H7 (cell line): Measurements from ENCODE around the gene BBS9. TPM values are rescaled to one million over a fixed set of nuclear protein-coding genes. Genes with fewer than 3 reads are reported as not detected.
"Not testable (repeated sequence)": the region's sequence is repeated elsewhere in the genome, so short reads cannot be mapped to it uniquely, and the experiment has no call there.

Experiments used
- DNase-seq: peaks from one replicate; pipeline ENCODE4 v3.0.0; 2012
- H3K27me3 ChIP-seq: 2 replicates; pipeline ENCODE4 v1.6.0; 2011; ENCODE audit warnings: mild to moderate bottlenecking, low read length; ENCODE audit not compliant: control insufficient read depth, insufficient read depth
- H3K36me3 ChIP-seq: replicated peaks from 2 replicates; pipeline ENCODE4 v1.5.1; 2011; ENCODE audit warnings: low read length; ENCODE audit not compliant: control insufficient read depth, insufficient read depth
- H3K4me3 ChIP-seq: 2 replicates; pipeline ENCODE4 v1.5.1; 2011; ENCODE audit warnings: low read depth, mild to moderate bottlenecking, control low read depth, low read length, moderate library complexity; ENCODE audit not compliant: insufficient read depth
- total RNA-seq: library from RNA; depleted of rRNA; stranded (reverse); fragments of >200 nt; shearing (Covaris generic); gene quantifications from 2 replicates; pipeline ENCODE4 v1.2.3, GENCODE V29; 2014

Gene BBS9
- total RNA-seq, 1 experiment from 2014 or later = 5.3 TPM

DNA sequence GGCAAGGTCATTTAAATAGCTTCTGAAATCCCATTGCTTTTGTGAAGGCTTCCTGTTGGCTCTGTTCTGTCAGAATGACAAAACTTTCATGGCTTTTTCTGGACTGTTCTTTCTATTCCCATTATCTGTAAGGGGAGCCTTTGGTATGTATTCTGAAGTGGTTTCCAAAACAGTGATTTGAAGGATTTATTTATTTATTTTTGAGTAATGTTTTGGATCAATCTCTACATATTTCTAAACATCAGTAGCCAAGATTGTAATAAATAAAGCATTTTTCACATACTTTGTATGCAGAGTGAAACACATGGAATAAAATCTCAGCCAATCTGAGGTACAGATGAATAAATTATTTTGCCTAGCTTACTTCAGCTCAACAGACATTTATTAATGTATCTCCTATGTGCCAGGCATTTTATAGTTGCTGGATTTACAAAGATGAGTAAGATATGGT is 121.1 kb downstream of the BBS9 start:
- no peak for DNase-seq
- Histone ChIP-seq H3K27me3 (no peaks in the 10 kb centered on the region), H3K36me3 (no peaks in the 10 kb centered on the region)

GRCh38 chr7:33251301-33251700 is 121.9 kb downstream of the BBS9 start:
- Histone ChIP-seq H3K27me3 (no peaks in the 10 kb centered on the region), H3K4me3 (no peak overlapping the region), H3K36me3 (no peaks in the 10 kb centered on the region)
- DNase-seq = no peak

More for the DNA sequence above, 121.1 kb downstream of the BBS9 start:
- H3K4me3 ChIP-seq = no peak overlapping the region

DNA sequence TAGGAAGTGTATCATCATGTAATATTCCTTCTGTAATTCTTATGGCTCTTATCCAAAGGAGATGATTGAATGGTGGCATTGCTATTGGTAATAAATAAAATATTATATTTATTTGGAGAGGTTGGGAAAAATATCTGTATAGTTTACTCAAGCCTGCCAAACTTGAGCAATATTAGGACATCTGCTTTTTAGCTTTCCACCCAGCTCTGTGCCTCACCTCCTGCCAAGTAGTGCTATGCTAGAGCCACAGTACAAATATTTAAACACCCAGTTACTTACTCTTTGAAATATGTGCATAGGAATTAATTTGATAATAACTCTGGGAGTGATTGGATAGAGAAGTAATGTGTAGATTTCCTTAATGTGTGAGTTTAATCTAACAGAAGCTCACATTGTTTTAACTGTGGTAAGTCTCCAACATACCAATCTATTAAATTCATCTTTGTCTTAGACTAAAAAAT is 129.2 kb downstream of the BBS9 start:
- H3K36me3 ChIP-seq = no peaks in the 10 kb centered on the region
- H3K4me3 ChIP-seq = no peak overlapping the region
- no peaks in the 10 kb centered on the region for H3K27me3 ChIP-seq
- DNase-seq = no peak

DNA sequence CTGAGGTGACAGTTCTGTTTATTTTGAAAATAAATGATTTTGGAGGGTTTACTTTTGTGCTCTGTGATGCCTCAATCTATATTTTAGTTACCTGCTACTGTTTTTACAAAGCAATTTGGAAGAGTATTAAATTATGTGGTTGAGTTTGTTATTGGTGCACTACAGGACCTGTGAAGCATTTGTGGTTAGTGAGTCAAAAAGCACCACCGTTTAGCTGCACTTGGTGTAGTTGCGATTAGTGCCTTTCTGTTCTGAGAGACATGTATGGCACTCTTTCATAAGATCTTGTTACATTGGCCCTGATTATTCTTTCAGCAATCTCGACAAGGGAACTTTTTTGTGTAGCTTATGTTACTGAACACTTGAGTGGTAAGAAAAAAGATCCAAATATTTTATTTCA is 132.2 kb downstream of the BBS9 start:
- no peak for DNase-seq
- H3K36me3 ChIP-seq = no peaks in the 10 kb centered on the region
- H3K4me3 ChIP-seq = no peak overlapping the region
- no peaks in the 10 kb centered on the region for H3K27me3 ChIP-seq

- Histone ChIP-seq H3K36me3 (no peaks in the 10 kb centered on the region), H3K27me3 (no peaks in the 10 kb centered on the region), H3K4me3 (no peak overlapping the region)
- DNase-seq = no peak
Observed at GRCh38 chr7:33262476-33262875, 133.1 kb downstream of the BBS9 start.

DNA sequence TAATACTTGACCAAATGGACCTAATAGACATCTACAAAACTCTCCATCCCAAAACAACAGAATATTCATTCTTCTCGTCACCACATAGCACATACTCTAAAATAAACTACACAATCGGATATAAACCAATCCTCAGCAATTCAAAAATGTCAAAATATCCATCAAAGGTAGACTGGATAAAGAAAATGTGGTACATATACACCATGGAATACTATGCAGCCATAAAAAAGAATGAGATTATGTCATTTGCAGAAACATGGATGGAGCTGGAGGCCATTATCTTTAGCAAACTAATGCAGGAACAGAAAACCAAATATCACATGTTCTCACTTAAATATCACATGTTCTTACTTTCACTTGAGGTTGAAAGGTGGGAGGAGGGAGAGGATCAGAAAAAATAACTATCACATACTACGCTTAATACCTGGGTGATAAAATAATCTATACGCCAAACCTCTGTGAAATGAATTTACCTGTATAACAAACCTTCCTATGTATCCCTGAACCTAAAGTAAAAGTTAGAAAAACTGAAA is 142.5 kb downstream of the BBS9 start:
- not testable (repeated sequence) for H3K4me3 ChIP-seq, DNase-seq, H3K27me3 ChIP-seq, H3K36me3 ChIP-seq

GRCh38 chr7:33273356-33273755 is 144.0 kb downstream of the BBS9 start:
- no peak for DNase-seq
- H3K4me3 ChIP-seq = no peak overlapping the region
- no peaks in the 10 kb centered on the region for H3K27me3 ChIP-seq
- no peaks in the 10 kb centered on the region for H3K36me3 ChIP-seq

DNA sequence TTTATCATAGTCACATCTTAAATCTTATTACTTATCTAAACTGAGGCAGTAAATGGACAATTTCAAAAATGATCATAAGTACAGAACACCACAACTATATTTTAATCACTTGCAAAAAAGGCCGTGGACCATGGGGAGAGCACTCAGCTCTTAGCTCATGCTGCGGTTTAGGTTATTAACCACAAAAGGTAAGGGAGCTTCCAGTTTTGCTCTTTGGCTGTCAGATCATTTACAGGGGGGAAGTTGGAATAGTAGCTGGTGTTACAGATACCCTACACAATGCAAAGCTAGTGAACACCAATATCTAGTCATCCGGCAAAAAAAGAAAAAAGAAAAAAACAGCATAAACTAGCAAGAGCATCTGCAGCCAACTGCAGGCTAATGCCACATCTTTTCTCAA is 147.0 kb downstream of the BBS9 start:
- H3K27me3 ChIP-seq = no peaks in the 10 kb centered on the region
- H3K36me3 ChIP-seq = no peaks in the 10 kb centered on the region
- no peak for DNase-seq
- H3K4me3 ChIP-seq = no peak overlapping the region

DNA sequence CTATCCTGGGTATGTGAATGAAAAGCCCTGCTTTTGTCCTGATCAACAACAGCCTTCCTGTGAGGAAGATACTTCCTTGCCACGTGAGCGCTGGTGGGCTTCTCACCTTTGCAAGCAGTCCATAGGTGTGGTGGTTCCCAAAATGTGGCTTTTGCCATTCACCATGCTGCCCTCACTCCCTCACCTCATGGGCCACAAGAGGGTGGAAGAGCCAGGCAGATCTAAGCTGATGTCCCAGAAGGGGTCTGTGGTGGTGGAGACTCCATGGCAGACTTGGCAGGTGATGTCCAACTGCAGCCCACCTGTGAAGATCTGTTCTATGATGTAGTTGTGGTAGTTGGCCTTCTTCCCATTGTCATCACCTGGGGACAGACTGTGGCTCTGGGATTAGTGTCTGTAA is 147.4 kb downstream of the BBS9 start:
- Histone ChIP-seq H3K27me3 (no peaks in the 10 kb centered on the region), H3K4me3 (no peak overlapping the region), H3K36me3 (no peaks in the 10 kb centered on the region)
- DNase-seq = no peak

- Histone ChIP-seq H3K36me3 (no peaks in the 10 kb centered on the region), H3K4me3 (no peak overlapping the region), H3K27me3 (no peaks in the 10 kb centered on the region)
- no peak for DNase-seq
Observed at GRCh38 chr7:33278095-33278494, 148.7 kb downstream of the BBS9 start.

DNA sequence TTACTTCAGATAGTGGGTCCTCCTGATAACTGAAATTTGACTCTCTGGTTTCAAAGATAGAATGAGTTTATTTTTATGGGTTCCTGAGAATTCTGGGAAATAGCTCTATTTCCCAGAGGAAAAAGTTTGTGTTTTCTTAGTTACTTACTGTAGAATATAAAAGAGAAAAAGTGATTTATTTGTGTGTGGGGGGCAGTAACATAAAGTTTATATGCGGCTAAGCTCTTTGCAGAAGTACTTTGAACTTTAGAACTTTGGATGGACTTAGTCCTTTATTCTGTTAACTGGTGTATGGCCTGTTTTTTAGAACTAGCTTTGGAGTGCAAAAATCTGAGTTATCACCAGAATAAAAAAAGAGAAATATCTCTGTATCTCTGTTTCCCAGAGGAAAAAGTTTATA is 157.1 kb downstream of the BBS9 start:
- H3K27me3 ChIP-seq = no peaks in the 10 kb centered on the region
- no peak overlapping the region for H3K4me3 ChIP-seq
- no peaks in the 10 kb centered on the region for H3K36me3 ChIP-seq
- no peak for DNase-seq

DNA sequence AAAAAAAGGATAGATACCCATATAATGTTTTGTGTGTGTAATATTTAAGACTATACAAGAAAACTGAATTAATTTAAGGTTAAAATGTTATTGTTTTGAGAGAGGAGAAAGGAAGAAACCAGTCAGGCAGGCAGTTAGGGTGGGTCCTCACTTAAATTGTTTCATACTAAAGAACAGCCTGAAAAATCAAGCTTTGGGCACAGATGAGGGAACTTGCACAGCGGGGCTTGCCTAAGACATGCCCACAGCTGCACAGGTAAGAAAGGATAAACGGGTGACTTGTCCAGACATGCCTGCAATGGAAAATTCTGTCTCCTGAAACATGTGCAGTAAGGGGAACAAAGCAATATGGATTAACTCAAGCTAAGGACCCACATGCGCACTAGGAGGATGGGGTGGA is 158.4 kb downstream of the BBS9 start:
- no peak for DNase-seq
- H3K4me3 ChIP-seq = no peak overlapping the region
- H3K36me3 ChIP-seq = no peaks in the 10 kb centered on the region
- H3K27me3 ChIP-seq = no peaks in the 10 kb centered on the region

- no peak for DNase-seq
Observed at GRCh38 chr7:33298848-33299247, 169.5 kb downstream of the BBS9 start.

GRCh38 chr7:33299425-33299824 is 170.1 kb downstream of the BBS9 start:
- H3K4me3 ChIP-seq = no peak overlapping the region
- no peak for DNase-seq
- no peaks in the 10 kb centered on the region for H3K36me3 ChIP-seq
- no peaks in the 10 kb centered on the region for H3K27me3 ChIP-seq

More at GRCh38 chr7:33298848-33299247, 169.5 kb downstream of the BBS9 start:
- H3K36me3 ChIP-seq = no peaks in the 10 kb centered on the region
- H3K4me3 ChIP-seq = no peak overlapping the region
- no peaks in the 10 kb centered on the region for H3K27me3 ChIP-seq

- H3K27me3 ChIP-seq = no peaks in the 10 kb centered on the region
- no peaks in the 10 kb centered on the region for H3K36me3 ChIP-seq
- no peak for DNase-seq
- H3K4me3 ChIP-seq = no peak overlapping the region
Observed at GRCh38 chr7:33300131-33300530, 170.8 kb downstream of the BBS9 start.

DNA sequence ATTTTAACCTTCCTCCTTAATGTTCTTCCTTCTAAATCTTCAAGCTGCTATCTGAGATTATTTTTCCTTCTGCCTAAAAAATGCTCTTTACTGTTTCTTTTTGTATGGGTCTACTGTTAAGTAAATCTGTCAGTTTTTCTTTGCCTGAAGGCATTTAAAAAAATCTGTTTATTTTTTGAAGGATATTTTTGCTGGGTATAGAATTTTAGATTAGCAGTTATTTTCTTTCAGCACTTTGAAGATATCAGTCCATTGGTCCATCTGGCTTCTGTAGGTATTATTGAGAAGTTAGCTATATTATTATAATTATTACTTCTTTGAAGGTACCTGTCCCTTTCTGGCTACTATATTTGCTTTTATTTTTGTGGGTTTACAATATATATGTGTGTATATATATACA is 171.4 kb downstream of the BBS9 start:
- Histone ChIP-seq H3K27me3 (no peaks in the 10 kb centered on the region), H3K4me3 (no peak overlapping the region), H3K36me3 (no peaks in the 10 kb centered on the region)
- DNase-seq = no peak
